ENCODE results near the gene KCNAB1.
"Not testable (repeated sequence)": the region's sequence is repeated elsewhere in the genome, so short reads cannot be mapped to it uniquely, and the experiment has no call there.

The KCNAB1 gene

DNA sequence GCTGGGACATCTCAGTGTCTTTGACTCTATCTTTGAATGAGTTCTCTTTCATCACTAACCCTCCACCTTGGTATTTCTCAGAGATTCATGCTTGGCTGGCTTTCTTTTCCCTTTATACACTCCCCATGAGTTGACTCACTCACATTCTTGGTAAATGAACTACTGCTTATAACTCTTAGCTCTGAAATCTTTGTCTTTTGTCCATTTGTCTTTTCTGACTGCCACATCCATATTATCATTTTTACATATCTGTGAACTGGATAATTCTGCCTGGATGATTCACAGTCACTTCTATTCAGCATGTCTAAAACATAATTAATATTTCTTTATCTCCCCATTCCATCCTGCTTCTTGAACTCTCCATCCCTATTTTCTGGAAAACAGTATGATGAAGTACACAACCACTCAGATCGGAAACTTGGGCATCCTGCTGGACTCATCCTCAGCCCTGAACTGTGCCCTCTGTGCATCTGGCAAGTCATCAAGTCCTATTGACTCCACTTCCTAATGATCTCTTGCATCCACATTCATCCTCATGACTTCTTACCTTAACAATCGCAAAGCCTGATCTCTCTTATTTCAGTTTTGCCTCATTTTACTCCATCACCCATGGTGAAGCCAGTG, 66.9 kb downstream of the KCNAB1 start:
- POLR2A ChIA-PET, result no interaction called here
- 100% methylated on average over 2 of the region's 2 CpGs for WGBS (ENCODE audit: insufficient coverage)
- no peaks in the 10 kb centered on the region for H3K36me3 ChIP-seq (ENCODE audit: control insufficient read depth in 4 of 4, insufficient read depth in 4 of 4, low read length in 3 of 4)
- no peaks in the 10 kb centered on the region for H3K9me3 ChIP-seq (ENCODE audit: control extremely low read depth in 1 of 5, control insufficient read depth in 4 of 5, insufficient read depth in 2 of 5, low read depth in 1 of 5, low read length in 4 of 5)
- no peak for DNase-seq
- no peaks in the 10 kb centered on the region for H3K27me3 ChIP-seq (replicated peaks in 2 of 5; ENCODE audit: control insufficient read depth in 4 of 5, insufficient read depth in 5 of 5, low read length in 4 of 5)
- H3K27ac ChIP-seq (ENCODE audit: insufficient read depth in 1 of 2, low read depth in 1 of 2, low read length in 2 of 2, poor library complexity in 1 of 2, severe bottlenecking in 2 of 2), result no peak overlapping the region
- H3K4me1 ChIP-seq (ENCODE audit: control extremely low read depth in 1 of 4, control insufficient read depth in 4 of 4, insufficient read depth in 4 of 4, low read length in 3 of 4), result peaks cover 0 to 5% (median 0%) of the 10 kb centered on the region in 4 experiments
- H3K4me3 ChIP-seq (ENCODE audit: control insufficient read depth in 1 of 7, extremely low read depth in 1 of 7, insufficient read depth in 4 of 7, low read depth in 2 of 7, low read length in 6 of 7), result no peak overlapping the region
- CTCF ChIA-PET, result no interaction called here

DNA sequence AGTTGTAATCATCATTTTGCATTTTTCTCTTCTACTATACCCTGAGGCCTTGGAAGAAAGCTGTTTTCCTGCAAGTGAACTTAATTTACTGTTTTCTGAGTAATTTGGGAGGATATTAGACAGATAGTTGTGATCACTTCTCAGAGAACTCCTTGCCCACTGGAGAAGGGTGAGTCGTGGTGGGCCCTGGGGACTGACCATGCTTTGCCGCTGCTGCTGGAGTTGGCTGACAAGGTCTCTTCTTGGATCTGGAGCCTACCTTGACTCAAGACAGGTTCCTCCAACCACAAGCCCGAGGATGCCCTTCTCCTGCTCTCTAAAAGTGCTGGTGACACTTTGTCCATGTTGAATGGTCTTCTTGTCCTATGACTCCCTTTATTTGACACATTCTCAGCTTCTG, 68.4 kb downstream of the KCNAB1 start:
- 92% methylated on average over 3 of the region's 3 CpGs for WGBS (ENCODE audit: insufficient coverage)
- no peak overlapping the region for H3K27ac ChIP-seq (ENCODE audit: insufficient read depth in 1 of 2, low read depth in 1 of 2, low read length in 2 of 2, poor library complexity in 1 of 2, severe bottlenecking in 2 of 2)
- H3K4me1 ChIP-seq (ENCODE audit: control extremely low read depth in 1 of 4, control insufficient read depth in 4 of 4, insufficient read depth in 4 of 4, low read length in 3 of 4), result peaks cover 0 to 5% (median 0%) of the 10 kb centered on the region in 4 experiments
- H3K36me3 ChIP-seq (ENCODE audit: control insufficient read depth in 4 of 4, insufficient read depth in 4 of 4, low read length in 3 of 4), result no peaks in the 10 kb centered on the region
- DNase-seq, result no peak
- no peaks in the 10 kb centered on the region for H3K27me3 ChIP-seq (replicated peaks in 2 of 5; ENCODE audit: control insufficient read depth in 4 of 5, insufficient read depth in 5 of 5, low read length in 4 of 5)
- ChIA-PET CTCF (no interaction called here), POLR2A (no interaction called here)
- no peak overlapping the region for H3K4me3 ChIP-seq (ENCODE audit: control insufficient read depth in 1 of 7, extremely low read depth in 1 of 7, insufficient read depth in 4 of 7, low read depth in 2 of 7, low read length in 6 of 7)
- no peaks in the 10 kb centered on the region for H3K9me3 ChIP-seq (ENCODE audit: control extremely low read depth in 1 of 5, control insufficient read depth in 4 of 5, insufficient read depth in 2 of 5, low read depth in 1 of 5, low read length in 4 of 5)

DNA sequence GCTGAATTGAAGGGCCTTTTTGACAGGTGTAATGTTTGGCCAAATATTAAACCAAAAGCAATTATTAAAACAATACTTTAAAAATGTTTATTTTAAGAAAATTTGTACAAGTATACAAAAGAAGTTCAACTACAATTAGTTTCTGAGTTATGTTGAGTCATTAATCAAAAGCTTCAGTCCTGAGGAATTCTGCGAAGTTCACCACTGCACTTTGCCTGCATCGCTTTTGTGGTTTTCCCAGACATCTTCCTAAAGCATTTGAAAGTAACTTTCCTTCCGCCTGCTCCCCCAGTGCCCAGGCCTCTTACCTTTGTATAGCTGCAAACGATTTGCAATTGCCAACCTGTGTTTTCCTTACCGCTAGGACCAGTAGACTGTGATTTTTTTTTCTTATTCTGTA, 69.5 kb downstream of the KCNAB1 start:
- DNase-seq, result no peak
- Histone ChIP-seq H3K9me3 (ENCODE audit: control extremely low read depth in 1 of 5, control insufficient read depth in 4 of 5, insufficient read depth in 2 of 5, low read depth in 1 of 5, low read length in 4 of 5) (no peaks in the 10 kb centered on the region), H3K4me1 (ENCODE audit: control extremely low read depth in 1 of 4, control insufficient read depth in 4 of 4, insufficient read depth in 4 of 4, low read length in 3 of 4) (peaks cover 0 to 5% (median 0%) of the 10 kb centered on the region in 4 experiments), H3K4me3 (ENCODE audit: control insufficient read depth in 1 of 7, extremely low read depth in 1 of 7, insufficient read depth in 4 of 7, low read depth in 2 of 7, low read length in 6 of 7) (no peak overlapping the region), H3K27me3 (replicated peaks in 2 of 5; ENCODE audit: control insufficient read depth in 4 of 5, insufficient read depth in 5 of 5, low read length in 4 of 5) (no peaks in the 10 kb centered on the region), H3K27ac (ENCODE audit: insufficient read depth in 1 of 2, low read depth in 1 of 2, low read length in 2 of 2, poor library complexity in 1 of 2, severe bottlenecking in 2 of 2) (no peak overlapping the region), H3K36me3 (ENCODE audit: control insufficient read depth in 4 of 4, insufficient read depth in 4 of 4, low read length in 3 of 4) (no peaks in the 10 kb centered on the region)
- 84% methylated on average over 3 of the region's 5 CpGs for WGBS (ENCODE audit: insufficient coverage)
- POLR2A ChIA-PET, result interaction anchor here (0.7 kb wide), 1 partner anchor 68 kb away, joined by 7 read pairs; no protein-coding TSS in a partner anchor
- CTCF ChIA-PET, result interaction anchor here (1.1 kb wide), 1 partner anchor 1301 kb away, joined by 3 read pairs; no protein-coding TSS in a partner anchor

DNA sequence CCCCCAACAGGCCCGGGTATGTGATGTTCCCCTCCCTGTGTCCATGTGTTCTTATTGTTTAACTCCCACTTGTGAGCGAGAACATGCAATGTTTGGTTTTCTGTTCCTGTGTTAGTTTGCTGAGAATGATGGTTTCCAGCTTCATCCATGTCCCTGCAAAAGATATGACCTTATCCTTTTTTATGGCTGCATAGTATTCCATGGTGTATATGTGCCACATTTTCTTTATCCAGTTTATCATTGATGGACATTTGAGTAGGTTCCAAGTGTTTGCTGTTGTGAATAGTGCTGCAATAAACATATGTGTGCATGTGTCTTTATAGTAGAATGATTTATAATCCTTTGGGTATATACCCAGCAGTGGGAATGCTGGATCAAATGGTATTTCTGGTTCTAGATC, 74.6 kb downstream of the KCNAB1 start:
- H3K4me3 ChIP-seq (ENCODE audit: control insufficient read depth in 1 of 7, extremely low read depth in 1 of 7, insufficient read depth in 4 of 7, low read depth in 2 of 7, low read length in 6 of 7); H3K27me3 ChIP-seq (replicated peaks in 2 of 5; ENCODE audit: control insufficient read depth in 4 of 5, insufficient read depth in 5 of 5, low read length in 4 of 5); POLR2A ChIA-PET; DNase-seq; H3K36me3 ChIP-seq (ENCODE audit: control insufficient read depth in 4 of 4, insufficient read depth in 4 of 4, low read length in 3 of 4); CTCF ChIA-PET; H3K9me3 ChIP-seq (ENCODE audit: control extremely low read depth in 1 of 5, control insufficient read depth in 4 of 5, insufficient read depth in 2 of 5, low read depth in 1 of 5, low read length in 4 of 5); H3K27ac ChIP-seq (ENCODE audit: insufficient read depth in 1 of 2, low read depth in 1 of 2, low read length in 2 of 2, poor library complexity in 1 of 2, severe bottlenecking in 2 of 2); H3K4me1 ChIP-seq (ENCODE audit: control extremely low read depth in 1 of 4, control insufficient read depth in 4 of 4, insufficient read depth in 4 of 4, low read length in 3 of 4): not testable (repeated sequence)
- WGBS (ENCODE audit: insufficient coverage), result no CpG with 5 or more reads among the region's 2 CpGs

DNA sequence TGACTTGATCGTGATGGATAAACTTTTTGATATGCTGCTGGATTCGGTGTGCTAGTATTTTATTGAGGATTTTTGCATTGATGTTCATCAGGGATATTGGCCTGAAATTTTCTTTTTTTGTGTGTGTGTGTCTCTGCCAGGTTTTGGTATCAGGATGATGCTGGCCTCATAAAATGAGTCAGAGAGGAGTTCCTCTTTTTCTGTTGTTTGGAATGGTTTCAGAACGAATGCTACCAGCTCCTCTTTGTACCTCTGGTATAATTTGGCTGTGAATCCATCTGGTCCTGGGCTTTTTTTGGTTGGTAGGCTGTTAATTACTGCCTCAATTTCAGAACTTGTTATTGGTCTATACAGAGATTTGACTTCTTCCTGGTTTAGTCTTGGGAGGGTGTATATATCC, 76.8 kb downstream of the KCNAB1 start:
- H3K36me3 ChIP-seq (ENCODE audit: control insufficient read depth in 4 of 4, insufficient read depth in 4 of 4, low read length in 3 of 4); H3K4me3 ChIP-seq (ENCODE audit: control insufficient read depth in 1 of 7, extremely low read depth in 1 of 7, insufficient read depth in 4 of 7, low read depth in 2 of 7, low read length in 6 of 7); H3K4me1 ChIP-seq (ENCODE audit: control extremely low read depth in 1 of 4, control insufficient read depth in 4 of 4, insufficient read depth in 4 of 4, low read length in 3 of 4); H3K9me3 ChIP-seq (ENCODE audit: control extremely low read depth in 1 of 5, control insufficient read depth in 4 of 5, insufficient read depth in 2 of 5, low read depth in 1 of 5, low read length in 4 of 5); H3K27ac ChIP-seq (ENCODE audit: insufficient read depth in 1 of 2, low read depth in 1 of 2, low read length in 2 of 2, poor library complexity in 1 of 2, severe bottlenecking in 2 of 2); CTCF ChIA-PET; H3K27me3 ChIP-seq (replicated peaks in 2 of 5; ENCODE audit: control insufficient read depth in 4 of 5, insufficient read depth in 5 of 5, low read length in 4 of 5); POLR2A ChIA-PET: not testable (repeated sequence)
- WGBS (ENCODE audit: insufficient coverage), result 94% methylated on average over 2 of the region's 3 CpGs
- DNase-seq, result peak in 2 of 3 donors; percentile 40 to 53

DNA sequence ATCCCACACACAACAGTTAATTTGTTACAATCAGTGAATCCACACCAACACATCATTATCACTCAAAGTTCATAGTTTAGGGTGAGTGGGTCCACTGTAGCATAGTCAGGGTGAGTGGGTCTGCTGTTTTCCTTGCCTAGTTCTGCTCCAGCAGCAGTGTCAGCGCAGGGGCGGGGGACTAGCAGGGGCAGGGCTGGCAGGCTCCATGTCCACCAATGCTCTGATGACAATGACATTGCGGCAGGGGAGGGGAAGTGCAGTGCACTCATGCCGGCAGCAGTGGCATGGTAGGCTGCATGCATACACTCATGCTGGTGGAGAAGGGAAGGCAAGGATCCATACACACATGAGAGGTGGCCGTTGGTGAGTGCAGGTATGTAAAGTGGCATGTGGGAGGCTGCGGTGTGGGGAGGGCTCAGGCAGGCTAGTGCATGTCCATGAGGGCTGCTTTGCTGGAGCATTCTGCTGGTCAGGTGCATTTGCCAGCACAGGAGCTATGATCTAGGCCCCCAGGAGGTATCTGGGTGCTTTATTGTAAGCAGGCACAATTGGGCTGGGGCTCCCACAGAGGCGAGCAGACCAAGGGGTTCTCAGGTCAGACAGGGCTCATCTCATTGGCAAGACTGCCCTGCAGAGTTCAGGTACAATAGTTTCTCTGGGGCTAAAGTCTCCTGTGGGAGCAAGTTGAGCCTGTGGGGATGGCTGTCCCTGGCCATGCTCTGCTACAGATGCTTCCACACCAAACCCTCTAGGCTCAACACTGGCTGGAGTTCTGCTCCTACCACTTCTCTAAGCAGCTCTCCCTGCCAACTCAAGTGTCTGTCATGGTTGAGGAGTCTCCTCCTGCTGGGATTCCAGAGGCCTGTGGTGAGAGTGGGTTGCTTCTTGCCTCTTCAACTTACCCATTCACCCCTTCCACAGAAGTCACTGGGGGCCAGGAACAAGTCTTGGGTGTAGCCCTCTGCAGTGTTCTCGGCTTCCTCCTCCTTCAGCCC, 81.3 kb downstream of the KCNAB1 start:
- ChIA-PET POLR2A (no interaction called here), CTCF (no interaction called here)
- Histone ChIP-seq H3K27ac (ENCODE audit: insufficient read depth in 1 of 2, low read depth in 1 of 2, low read length in 2 of 2, poor library complexity in 1 of 2, severe bottlenecking in 2 of 2) (no peak overlapping the region), H3K4me3 (ENCODE audit: control insufficient read depth in 1 of 7, extremely low read depth in 1 of 7, insufficient read depth in 4 of 7, low read depth in 2 of 7, low read length in 6 of 7) (no peak overlapping the region), H3K4me1 (ENCODE audit: control extremely low read depth in 1 of 4, control insufficient read depth in 4 of 4, insufficient read depth in 4 of 4, low read length in 3 of 4) (no peaks in the 10 kb centered on the region), H3K27me3 (replicated peaks in 2 of 5; ENCODE audit: control insufficient read depth in 4 of 5, insufficient read depth in 5 of 5, low read length in 4 of 5) (no peaks in the 10 kb centered on the region), H3K9me3 (ENCODE audit: control extremely low read depth in 1 of 5, control insufficient read depth in 4 of 5, insufficient read depth in 2 of 5, low read depth in 1 of 5, low read length in 4 of 5) (peaks cover 0 to 6% (median 3%) of the 10 kb centered on the region in 5 experiments), H3K36me3 (ENCODE audit: control insufficient read depth in 4 of 4, insufficient read depth in 4 of 4, low read length in 3 of 4) (no peaks in the 10 kb centered on the region)
- no peak for DNase-seq
- whole genome bisulfite sequencing (ENCODE audit: insufficient coverage), result over 99% methylated on average over 7 of the region's 8 CpGs

DNA sequence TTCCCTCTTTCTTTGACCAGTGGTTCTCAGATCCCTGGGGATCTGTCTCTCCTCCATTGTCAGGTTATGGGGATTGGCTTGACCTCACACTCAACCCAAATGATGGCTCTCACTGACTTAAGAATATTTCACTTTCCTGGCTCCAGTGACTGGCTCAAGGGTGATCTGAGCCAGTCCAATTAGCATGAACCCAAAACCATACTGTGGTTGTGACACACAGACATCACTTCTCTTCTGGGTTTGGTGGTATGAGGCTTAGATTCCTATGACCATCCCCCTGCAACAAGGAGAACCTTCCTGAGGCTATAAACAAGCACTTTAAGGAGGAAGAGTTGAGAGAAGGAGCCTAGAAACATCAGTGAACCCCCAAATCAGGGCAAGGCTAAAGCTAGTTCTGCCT, 85.8 kb downstream of the KCNAB1 start:
- POLR2A ChIA-PET, result no interaction called here
- Histone ChIP-seq H3K9me3 (ENCODE audit: control extremely low read depth in 1 of 5, control insufficient read depth in 4 of 5, insufficient read depth in 2 of 5, low read depth in 1 of 5, low read length in 4 of 5) (no peaks in the 10 kb centered on the region), H3K4me1 (ENCODE audit: control extremely low read depth in 1 of 4, control insufficient read depth in 4 of 4, insufficient read depth in 4 of 4, low read length in 3 of 4) (no peaks in the 10 kb centered on the region), H3K27ac (ENCODE audit: insufficient read depth in 1 of 2, low read depth in 1 of 2, low read length in 2 of 2, poor library complexity in 1 of 2, severe bottlenecking in 2 of 2) (no peak overlapping the region), H3K36me3 (ENCODE audit: control insufficient read depth in 4 of 4, insufficient read depth in 4 of 4, low read length in 3 of 4) (no peaks in the 10 kb centered on the region), H3K4me3 (ENCODE audit: control insufficient read depth in 1 of 7, extremely low read depth in 1 of 7, insufficient read depth in 4 of 7, low read depth in 2 of 7, low read length in 6 of 7) (no peak overlapping the region), H3K27me3 (replicated peaks in 2 of 5; ENCODE audit: control insufficient read depth in 4 of 5, insufficient read depth in 5 of 5, low read length in 4 of 5) (no peaks in the 10 kb centered on the region)
- DNase-seq, result no peak
- CTCF ChIA-PET, result no interaction called here
